ENCODE data around the gene ERCC5.

Gene ERCC5

DNA sequence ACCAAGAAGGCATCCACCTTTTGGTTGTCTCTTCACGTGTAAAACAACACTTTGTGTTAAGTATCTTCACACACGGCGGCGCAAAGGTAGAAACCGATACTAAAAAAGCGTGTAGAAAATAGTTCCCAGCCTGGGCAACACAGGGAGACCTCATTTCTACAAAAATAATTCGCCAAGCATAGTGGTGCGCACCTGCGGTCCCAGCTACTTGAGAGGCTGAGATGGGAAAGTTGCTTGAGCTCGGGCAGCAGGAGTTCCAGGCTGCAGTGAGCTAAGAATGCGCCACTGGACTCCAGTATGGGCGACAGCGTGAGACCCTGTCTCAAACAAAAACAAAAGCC is 573 bp upstream of the ERCC5 start:
- DNase-seq (ENCODE audit: low spot score) = no peak

DNA sequence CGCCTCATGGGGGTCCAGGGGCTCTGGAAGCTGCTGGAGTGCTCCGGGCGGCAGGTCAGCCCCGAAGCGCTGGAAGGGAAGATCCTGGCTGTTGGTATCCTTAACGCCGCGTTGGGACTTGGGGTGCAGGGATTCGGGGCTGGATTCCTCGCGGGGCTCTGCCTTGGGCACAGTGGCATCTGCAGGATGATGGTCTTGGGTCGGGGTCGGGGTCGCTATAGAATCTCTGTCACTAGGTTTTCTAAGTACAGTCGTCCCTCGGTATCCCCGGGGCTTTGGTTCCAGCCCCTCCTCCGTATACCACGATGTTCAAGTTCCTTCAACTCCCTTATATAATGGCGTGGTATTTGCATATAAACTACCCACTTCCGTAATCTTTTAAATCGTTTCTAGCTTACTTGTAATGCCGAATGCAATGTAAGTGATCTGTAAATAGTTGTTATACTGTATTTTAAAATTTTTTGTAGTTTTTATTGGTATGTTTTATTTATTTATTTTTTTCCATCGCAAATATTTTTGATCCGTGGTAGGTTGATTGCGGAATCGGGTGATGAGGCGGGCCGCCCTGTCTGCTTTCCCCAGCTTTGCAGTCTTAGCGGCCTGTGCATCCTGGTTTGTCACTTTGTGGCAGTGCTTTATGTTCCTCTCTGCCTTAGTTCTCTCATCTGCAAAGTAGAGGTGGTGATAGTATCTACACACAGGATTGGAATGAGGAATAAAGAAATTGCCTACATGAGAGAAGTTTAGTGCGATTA is 606 bp downstream of the ERCC5 start:
- peak; percentile 42 for DNase-seq (ENCODE audit: low spot score)

DNA sequence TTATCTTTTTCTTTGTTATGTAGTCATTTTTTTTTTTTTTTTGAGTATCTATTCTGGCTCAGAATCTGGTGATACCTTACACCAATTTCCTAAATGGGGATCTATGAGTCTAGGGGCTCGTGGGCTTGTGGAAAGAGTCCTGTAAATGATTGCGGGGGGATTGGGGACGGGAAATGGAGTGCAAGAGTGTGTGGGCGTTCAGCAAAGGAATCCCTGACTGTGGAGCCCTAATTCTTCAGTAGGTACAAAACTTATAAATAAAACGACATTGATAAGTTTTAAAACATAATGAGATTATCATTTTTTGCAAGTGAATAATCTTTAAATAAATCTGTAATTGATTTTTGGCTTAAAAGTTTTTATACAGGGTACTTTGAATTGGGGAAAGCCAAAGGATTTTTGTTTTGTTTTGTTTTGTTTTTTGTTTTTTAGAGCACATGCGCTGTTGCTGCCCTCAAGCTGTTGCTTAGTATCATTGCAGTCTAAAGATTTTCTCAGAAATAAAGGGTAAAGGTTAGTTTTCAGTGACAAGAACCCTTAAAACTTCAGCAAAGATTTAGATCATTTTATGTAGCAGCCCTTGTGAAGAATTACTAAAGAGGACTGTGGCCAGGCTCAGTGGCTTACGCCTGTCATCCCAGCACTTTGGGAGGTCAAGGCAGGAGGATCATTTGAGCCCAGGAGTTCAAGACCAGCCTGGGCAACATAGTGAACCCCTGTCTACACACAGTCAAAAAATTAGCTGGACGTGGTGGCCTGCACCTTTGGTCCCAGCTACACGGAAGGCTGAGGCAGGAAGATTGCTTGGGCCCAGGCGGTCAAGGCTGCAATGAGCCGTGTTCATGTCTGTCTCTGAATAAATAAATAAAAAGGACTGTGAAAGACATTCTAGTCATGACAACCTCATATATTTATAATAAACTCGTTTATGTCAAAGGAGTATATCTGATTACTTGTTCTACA is 1.7 kb downstream of the ERCC5 start:
- DNase-seq (ENCODE audit: low spot score) = peak; percentile 34

DNA sequence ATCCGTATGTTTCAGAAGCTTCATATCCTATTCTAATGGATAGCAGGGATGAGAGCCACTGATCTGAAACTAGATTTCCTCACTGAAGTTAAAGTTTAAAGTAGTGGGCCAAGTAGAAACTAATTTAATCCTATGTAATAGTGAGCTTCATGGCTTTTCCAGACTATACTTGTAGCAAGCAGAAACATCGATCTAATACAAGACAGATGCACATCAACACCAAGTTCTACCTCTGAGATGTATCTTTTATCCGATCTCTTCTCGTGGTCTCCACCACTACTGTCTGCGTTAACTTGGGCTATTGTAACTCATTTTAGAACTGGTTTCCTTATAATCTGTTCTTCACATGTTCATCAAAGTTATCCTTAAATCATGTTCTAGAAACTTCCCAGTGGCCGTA is 3.1 kb downstream of the ERCC5 start:
- DNase-seq (ENCODE audit: low spot score) = no peak

DNA sequence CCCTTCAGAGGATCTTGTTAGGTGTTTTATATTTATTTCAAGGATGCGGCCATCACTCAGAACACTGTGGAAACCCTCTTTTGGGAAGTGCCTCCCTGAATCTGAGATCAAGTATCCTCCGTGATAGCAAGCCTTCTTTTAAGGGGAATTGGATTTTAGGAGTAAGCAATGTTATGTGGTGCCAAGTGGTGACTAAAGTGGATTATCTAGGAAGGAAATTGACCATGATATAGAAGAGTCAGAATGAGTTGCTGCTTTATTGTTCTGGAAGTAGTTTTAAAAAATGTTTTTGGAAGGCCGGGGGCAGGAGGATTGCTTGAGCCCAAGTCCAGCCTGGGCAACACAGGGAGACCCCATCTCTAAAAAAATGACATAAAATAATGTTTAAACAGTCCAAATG is 6.7 kb downstream of the ERCC5 start:
- no peak for DNase-seq (ENCODE audit: low spot score)

DNA sequence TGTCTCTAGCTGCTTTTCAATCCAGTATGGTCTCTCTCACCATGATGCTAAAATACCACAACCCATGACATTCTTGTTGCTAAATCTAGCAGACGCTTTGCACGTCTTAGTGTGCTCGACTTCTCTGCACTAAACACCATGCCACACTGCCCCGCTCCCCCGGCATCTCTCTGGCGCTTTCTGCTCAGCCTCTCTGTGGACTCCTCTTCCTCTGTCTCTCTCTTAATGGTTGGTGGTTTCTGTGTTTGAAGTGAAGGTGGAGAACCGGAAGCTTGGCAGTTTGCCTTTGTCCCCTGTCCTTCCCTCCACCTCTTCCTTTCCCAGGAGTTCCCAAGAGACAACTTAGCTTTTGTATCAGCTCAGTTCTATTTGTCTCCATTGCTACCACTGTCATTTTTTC is 8.8 kb downstream of the ERCC5 start:
- no peak for DNase-seq (ENCODE audit: low spot score)

DNA sequence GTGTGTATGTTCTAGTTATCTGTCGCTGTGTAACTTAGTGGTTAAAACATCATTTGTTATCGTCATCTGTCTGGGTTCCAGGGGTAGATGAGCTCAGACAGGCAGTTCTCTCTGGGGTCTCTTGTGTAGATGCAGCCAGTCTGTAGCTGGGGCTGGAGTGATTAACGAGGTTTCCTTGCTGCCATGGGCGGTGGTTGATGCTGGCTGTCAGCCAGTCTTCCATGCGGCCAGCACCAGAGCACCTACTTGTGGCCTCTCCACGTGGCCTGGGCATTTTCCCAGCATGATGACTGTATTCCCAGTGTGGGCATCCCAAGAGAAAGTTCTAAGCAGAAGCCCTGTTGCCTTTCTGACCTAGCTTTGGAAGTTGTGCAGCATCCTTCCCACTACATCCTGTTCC is 10.7 kb downstream of the ERCC5 start:
- no peak for DNase-seq (ENCODE audit: low spot score)

DNA sequence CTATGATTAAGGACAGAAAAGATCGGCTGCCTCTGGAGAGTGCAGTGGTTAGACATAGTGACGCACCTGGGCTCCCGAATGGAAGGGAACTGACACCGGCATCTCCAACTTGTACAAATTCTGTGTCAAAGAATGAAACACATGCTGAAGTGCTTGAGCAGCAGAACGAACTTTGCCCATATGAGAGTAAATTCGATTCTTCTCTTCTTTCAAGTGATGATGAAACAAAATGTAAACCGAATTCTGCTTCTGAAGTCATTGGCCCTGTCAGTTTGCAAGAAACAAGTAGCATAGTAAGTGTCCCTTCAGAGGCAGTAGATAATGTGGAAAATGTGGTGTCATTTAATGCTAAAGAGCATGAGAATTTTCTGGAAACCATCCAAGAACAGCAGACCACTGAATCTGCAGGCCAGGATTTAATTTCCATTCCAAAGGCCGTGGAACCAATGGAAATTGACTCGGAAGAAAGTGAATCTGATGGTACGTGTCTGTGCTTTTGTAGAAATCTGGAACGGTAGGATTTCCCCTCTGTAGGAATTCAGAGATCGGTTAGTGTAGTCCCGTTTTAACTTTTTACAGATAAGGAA is 16.9 kb downstream of the ERCC5 start:
- no peak for DNase-seq (ENCODE audit: low spot score)

DNA sequence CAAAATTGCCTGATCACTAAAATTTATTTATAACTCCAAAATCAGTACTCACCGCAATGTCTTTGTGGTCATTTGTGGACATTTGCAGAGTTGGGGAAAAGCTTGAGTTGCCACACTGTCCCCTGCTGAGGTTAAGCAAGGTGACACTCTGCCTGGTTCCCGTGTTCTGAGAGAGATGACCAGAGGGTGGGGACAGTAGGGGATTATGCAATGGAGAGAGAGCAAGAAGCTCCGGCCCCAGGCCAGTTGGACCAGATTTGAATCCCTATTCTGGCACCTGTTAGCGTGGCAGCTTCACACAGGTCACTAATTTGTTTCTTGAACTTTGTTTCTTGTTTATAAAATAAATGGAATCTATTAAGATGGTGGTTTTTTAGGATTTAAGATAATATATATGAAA is 17.8 kb downstream of the ERCC5 start:
- no peak for DNase-seq (ENCODE audit: low spot score)

DNA sequence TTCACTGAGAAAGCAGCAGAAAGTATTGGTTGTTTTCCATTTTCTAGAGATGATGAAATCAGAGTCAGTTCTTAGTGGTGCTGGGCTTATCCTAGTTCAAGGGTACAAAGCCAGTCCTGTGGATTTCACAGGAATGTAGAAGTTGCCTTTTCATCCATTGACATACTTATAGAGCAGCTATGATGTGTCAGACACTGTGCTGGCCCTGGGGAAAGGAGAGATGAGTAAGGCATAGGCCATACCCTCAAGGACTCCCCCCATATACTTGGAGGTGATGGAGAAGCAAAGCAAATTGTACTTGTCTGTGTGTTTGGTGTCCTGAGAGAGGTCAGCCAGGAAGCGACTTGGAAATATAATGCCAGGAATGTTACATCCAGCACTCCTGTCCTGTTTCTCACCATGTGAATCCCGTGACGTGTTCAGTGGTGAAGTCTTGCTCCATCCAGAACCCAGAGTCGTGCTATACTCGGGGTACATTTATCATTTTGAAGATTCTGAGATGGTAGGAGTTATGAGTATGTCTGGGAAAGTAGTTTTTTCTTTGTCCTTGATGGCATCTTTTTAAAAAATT is 22.6 kb downstream of the ERCC5 start:
- DNase-seq (ENCODE audit: low spot score) = no peak

DNA sequence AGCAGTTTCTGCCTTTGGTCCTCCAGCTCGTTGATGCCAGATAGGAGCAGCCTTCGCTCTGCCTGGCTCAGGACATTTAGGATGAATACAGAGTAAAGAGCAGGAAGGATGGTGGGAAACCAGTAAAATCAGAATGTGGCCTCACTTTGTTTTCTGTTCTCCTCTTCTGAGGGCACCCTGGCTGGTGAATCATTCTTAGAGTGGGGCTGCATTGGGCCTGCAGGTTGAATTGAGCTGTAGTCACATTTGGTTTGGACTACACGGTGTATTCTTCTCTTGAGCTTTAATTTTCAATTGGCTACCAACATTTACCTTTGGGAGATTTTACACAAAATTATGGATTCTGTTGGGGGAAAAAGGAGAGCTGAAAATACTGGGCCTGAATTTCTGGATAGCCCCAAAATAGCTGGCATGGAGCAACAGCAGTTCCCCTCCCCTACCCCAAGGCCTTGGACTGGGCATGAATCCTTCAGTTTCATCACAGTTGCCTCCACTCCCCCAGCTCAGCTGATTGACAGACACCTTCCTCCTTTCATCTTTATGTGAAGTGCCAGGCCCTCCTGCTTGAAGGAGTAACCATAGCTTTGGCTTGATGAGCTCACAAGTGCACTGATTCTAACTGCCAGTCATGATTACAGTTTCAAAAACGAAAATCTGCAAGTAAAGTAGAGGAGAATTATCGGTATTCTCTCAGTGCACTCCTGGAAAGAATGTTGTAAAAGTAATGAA is 24.3 kb downstream of the ERCC5 start:
- no peak for DNase-seq (ENCODE audit: low spot score)

DNA sequence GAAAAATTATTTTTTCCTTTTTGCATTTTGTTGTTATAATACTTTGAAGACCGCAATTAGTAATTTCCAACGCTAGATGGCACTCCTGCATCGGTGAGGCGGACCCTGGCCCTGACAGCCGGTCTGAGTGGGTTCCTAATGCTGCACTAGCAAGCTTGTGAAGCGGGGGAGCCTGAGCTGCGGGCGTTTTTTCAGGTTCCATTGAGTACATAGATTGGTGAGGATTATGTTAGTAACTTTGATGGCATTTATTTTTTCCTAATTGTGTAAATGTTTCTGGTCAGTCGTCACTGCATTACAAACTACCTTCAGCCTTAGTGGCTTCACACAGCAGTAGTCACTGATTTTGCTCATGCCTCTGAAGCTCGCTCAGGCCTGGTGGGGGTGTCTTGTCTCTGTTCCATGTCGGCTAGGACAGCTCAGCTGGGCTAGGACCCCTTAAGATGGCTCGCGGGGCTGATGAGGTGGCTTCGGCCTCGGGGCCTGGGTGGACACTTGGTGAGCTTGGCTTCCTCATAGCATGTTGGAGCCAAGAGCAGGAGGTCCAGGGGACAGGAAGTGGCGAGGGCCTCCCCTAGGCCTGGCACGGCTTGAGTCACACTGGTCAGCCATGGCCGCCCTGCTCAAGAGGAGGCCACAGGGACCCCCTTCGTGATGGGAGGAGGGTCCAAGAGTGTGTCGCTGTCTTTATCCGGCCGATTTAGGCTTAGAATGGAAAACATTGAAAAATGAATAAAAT is 25.0 kb downstream of the ERCC5 start:
- peak; percentile 63 for DNase-seq (ENCODE audit: low spot score)

DNA sequence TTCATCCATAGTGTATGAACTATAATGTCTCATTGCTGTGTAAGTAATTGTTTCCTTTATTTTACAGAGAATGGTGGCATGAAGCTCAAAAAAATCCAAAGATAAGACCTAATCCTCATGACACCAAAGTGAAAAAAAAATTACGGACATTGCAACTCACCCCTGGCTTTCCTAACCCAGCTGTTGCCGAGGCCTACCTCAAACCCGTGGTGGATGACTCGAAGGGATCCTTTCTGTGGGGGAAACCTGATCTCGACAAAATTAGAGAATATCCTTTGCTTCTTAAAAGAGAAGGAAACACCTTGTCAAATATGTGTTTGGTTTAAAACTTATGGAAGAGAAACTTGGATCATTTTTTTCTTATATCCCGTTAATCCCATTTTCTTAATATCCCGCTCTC is 26.3 kb downstream of the ERCC5 start:
- no peak for DNase-seq (ENCODE audit: low spot score)

DNA sequence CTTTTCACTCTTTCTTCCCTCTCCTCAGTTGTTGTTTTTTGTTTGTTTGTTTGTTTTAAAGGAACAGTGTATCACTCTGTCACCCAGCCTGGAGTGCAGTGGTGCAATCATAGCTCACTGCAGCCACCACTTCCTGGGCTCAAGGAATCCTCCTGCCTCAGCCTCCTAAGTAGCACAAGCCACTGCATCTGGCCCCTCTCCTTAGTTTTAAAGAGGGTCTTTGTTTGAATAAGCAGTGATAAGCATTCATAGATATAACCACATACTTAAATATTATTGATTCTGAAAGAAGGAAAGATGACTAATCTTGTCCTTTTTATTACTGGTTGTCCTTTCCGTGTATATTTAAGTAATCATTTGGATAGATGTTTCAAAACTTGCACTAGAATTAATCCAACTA is 26.7 kb downstream of the ERCC5 start:
- no peak for DNase-seq (ENCODE audit: low spot score)

DNA sequence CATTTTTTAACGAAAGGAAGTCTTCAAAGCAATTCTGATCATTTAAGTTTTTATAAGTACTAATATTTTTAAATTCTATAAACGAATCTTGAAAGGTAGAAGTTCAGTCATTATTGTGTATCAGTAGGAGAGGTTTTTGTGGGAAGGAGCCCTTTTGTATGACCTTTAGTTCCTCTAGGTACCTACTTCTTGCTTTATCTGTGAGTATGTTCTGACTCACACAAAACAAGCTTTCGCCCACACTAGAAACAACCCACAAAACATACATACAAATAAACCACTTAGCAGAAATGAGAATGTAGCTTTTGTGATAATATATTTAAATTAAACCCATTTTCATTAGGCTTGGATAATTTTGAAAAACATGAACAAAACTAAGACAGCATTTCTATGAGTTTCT is 27.8 kb downstream of the ERCC5 start:
- no peak for DNase-seq (ENCODE audit: low spot score)

DNA sequence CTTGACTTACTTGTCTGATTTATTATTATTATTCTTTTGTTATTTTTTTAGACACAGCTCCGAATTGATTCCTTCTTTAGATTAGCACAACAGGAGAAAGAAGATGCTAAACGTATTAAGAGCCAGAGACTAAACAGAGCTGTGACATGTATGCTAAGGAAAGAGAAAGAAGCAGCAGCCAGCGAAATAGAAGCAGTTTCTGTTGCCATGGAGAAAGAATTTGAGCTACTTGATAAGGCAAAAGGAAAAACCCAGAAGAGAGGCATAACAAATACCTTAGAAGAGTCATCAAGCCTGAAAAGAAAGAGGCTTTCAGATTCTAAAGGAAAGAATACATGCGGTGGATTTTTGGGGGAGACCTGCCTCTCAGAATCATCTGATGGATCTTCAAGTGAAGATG is 29.4 kb downstream of the ERCC5 start:
- DNase-seq (ENCODE audit: low spot score) = no peak

DNA sequence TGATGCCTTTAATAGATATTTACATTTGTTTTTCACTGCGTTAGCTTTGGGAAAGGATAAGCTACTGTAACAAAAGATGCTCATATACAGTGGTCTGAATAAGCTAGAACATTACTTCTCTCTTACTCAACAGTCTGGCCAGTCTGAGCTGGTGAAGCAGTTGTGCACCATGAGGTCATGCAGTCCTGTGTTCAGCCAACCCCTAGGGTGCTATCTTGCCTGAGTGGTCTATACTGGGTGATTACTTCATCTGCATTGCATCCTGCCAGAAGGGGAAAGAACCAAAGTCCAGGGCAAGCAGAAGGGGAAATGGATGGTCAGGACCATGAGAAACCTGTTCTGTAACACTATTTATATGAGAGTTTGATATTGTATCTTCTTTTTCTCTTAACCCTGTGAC is 31.5 kb downstream of the ERCC5 start:
- no peak for DNase-seq (ENCODE audit: low spot score)

DNA sequence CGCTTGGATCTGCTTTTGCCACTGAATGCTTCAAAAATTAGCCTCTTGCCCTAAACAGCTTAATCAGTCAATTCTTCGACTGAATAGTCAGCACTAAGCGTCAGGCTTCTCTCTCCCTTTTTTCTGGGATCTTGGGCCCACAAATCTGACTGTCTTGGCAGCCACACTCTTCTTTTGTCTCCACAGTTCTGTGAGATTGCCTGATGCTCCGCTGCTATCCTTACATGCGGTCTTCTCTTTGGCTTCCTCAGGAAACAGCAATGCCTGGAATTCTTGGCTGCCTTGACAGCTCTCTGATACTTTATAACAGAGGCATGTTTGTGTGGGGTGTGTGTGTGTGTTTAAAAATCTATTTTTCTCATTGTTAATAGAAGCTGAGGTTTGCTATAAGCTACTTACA is 32.6 kb downstream of the ERCC5 start:
- DNase-seq (ENCODE audit: low spot score) = no peak

DNA sequence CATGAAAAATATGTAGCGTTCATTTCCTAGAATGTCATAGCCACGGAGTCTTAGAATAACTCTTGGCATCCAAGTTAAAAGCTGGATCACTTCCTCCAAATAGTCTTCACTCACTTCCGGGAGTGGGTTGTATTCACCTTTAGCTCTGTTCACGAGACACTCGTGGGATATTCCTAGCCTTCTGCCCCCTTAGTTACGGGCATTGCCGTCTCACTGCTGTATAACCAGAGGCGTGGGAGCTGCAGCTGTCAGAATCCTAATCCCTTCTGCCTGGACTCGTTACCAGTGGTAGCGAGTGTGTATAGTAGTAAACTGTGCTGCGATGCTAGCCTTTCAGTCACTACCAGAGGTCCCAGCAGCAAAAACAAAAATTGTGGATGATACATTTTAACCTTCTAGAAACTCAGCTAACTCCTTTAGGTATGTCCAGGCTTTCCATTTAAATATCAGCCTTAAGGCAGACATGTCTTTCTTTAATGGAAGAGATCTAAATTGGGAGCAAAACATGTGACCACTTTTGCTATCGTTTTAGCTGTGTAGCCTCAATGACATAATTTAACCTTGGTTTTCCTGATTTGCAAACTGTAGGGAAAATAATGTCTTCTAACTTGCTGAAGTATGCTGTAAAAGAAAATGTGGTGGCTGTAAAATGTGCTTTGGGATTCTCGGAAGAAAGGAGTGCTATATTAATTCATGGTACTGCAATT is 34.1 kb downstream of the ERCC5 start:
- no peak for DNase-seq (ENCODE audit: low spot score)

DNA sequence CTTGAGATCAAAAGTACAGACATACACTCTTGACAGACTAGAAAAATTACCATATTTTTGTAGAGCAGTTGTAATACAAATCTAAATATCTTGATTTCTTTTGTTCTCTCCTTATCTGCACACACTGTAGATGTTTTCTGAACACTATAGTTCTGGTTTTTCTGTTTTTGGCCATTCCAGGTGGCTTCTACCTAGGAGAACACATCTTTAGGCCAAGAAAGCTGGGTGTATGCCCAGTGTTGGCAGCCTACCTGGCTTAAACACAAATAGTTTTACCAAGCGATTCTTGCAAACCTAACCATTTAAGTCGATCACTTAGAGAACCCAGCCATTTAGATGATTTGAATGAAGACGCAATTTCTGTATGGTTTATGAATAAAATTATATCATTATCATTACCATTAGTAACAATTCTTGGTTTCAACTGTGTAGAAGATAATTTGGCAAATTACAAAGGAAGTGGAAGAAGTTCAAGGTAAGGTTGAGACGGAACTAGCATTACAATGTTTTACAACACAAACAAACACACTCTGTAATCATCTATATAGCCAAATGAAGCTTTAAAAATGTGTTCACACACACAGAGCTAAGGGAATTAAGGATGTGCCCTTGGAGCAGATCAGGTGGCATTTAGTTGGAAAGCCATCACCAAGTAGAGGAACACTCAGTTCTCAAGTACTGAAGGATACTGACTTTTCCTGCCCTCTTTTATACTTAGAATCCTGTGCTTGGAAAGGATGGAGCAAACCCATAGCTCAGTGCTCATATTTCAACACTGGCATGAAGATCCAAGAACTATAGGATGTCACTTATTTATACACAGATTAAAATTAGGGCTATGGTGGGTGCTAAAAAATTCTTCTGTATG is 36.2 kb downstream of the ERCC5 start:
- DNase-seq (ENCODE audit: low spot score) = no peak
